GM12891 (cell line): Measurements from ENCODE around the gene FGF14.

ENCODE experiments used
- PAX5 ChIP-seq: IDR thresholded peaks from 2 replicates; pipeline ENCODE4 v1.6.1; 2011; ENCODE audit warnings: low read length, moderate library complexity, mild to moderate bottlenecking; ENCODE audit not compliant: insufficient read depth, severe bottlenecking
- POLR2A ChIP-seq: IDR thresholded peaks from 2 replicates; pipeline ENCODE4 v1.6.1; 2011; ENCODE audit warnings: low read depth, low read length, control low read depth
- POLR2AphosphoS5 ChIP-seq: IDR thresholded peaks from 2 replicates; pipeline ENCODE4 v1.6.1; 2011; ENCODE audit warnings: low read depth, low read length, control low read depth
- POU2F2 ChIP-seq: IDR thresholded peaks from 2 replicates; pipeline ENCODE4 v1.6.1; 2011; ENCODE audit warnings: low read depth, mild to moderate bottlenecking, control low read depth, low read length, moderate library complexity
- SPI1 ChIP-seq: IDR thresholded peaks from 2 replicates; pipeline ENCODE4 v1.6.1; 2011; ENCODE audit warnings: low read depth, low read length, control low read depth
- TAF1 ChIP-seq: IDR thresholded peaks from 2 replicates; pipeline ENCODE4 v1.6.1; 2011; ENCODE audit warnings: low read depth, low read length, control low read depth

DNA sequence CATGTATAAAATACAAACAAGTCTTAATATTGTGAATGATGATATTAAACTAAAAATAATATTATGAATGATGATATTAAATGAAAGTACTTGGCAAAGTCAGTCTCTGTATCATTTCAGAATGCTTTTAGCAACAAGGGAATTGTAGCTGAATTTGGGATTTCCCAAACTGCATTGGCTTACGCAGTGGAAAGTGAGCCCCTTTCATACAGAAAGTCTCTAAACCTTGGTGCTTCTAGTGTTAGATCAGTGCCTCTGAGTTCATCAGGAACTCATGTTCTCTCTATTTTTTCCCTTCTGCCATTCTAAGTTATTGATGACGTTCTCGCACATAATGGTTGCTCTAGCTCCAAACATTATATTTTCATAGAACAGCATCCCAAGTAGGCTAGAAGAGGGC is 649.4 kb downstream of the FGF14 start:
- TF ChIP-seq SPI1 (no peak), TAF1 (no peak), PAX5 (no peak), POLR2A (no peak), POLR2AphosphoS5 (no peak), POU2F2 (no peak)
